Peyer's patch (tissue), 4 donors: ENCODE data around the gene PAQR9. TPM values are rescaled to one million over a fixed set of nuclear protein-coding genes. Genes with fewer than 3 reads are reported as not detected.

Source experiments
- DNase-seq, 3 donors: peaks; one replicate each; pipeline ENCODE4 v3.0.0-alpha.2; 2017 to 2019
- H3K27ac ChIP-seq, 4 donors: fragments of 200-600 bp; sonication (generic); one replicate each; pipeline ENCODE4 v1.5.1; 2016 to 2019
- H3K27me3 ChIP-seq, 2 donors: fragments of 200-600 bp; sonication (generic); one replicate each; pipeline ENCODE4 v1.5.1; 2019
- H3K36me3 ChIP-seq, 3 donors: fragments of 200-600 bp; sonication (generic); one replicate each; pipeline ENCODE4 v1.5.1; 2016 to 2019
- H3K4me1 ChIP-seq, 4 donors: fragments of 200-600 bp; sonication (generic); one replicate each; pipeline ENCODE4 v1.5.1; 2016 to 2019
- H3K4me3 ChIP-seq, 4 donors: fragments of 200-600 bp; sonication (generic); 1 replicate in 3 of 4; 2 replicates in 1 of 4; pipeline ENCODE4 v1.5.1; 2016 to 2019; ENCODE audit warnings: mild to moderate bottlenecking in 1 of 4
- H3K9me3 ChIP-seq, 4 donors: fragments of 200-600 bp; sonication (generic); one replicate each; pipeline ENCODE4 v1.5.1; 2016 to 2019; ENCODE audit warnings: mild to moderate bottlenecking in 1 of 4
- CTCF ChIP-seq, 6 experiments: fragments of 450-650 bp in 4 of 6; fragments of 200-600 bp in 2 of 6; sonication (generic) in 1 of 6; IDR thresholded peaks; one replicate each; pipeline ENCODE4 v1.5.1; 2017 to 2019; ENCODE audit warnings: antibody characterized with exemption in 6 of 6, mild to moderate bottlenecking in 3 of 6, moderate library complexity in 1 of 6
- POLR2A ChIP-seq, 2 donors: fragments of 450-650 bp; IDR thresholded peaks; one replicate each; pipeline ENCODE4 v1.5.1; 2017; ENCODE audit warnings: antibody characterized with exemption in 2 of 2, mild to moderate bottlenecking in 2 of 2, moderate library complexity in 2 of 2
- total RNA-seq, 4 donors: library from RNA; depleted of rRNA; stranded (reverse); fragments of >200 nt; gene quantifications; one replicate each; pipeline ENCODE4 v1.1.0, GENCODE V29; 2016

Gene PAQR9
- total RNA-seq, 4 donors from 2014 or later: not detected

GRCh38 chr3:142981108-142981507 lies 17.6 kb upstream of the PAQR9 start:
- no peaks in the 10 kb centered on the region for H3K36me3 ChIP-seq
- TF ChIP-seq CTCF (IDR thresholded peaks at IDR 0.05) (no peak), POLR2A (IDR thresholded peaks at IDR 0.05) (no peak)
- H3K4me1 ChIP-seq: no peaks in the 10 kb centered on the region
- no peak overlapping the region for H3K4me3 ChIP-seq
- H3K27me3 ChIP-seq: no peaks in the 10 kb centered on the region
- no peaks in the 10 kb centered on the region for H3K9me3 ChIP-seq
- DNase-seq: no peak
- no peak overlapping the region for H3K27ac ChIP-seq

- Histone ChIP-seq H3K27me3 (no peaks in the 10 kb centered on the region), H3K27ac (no peak overlapping the region), H3K9me3 (no peaks in the 10 kb centered on the region), H3K36me3 (no peaks in the 10 kb centered on the region), H3K4me3 (no peak overlapping the region), H3K4me1 (no peaks in the 10 kb centered on the region)
- TF ChIP-seq CTCF (IDR thresholded peaks at IDR 0.05) (no peak), POLR2A (IDR thresholded peaks at IDR 0.05) (no peak)
- DNase-seq: no peak
Observed at GRCh38 chr3:142977399-142977728, 13.9 kb upstream of the PAQR9 start.

DNA sequence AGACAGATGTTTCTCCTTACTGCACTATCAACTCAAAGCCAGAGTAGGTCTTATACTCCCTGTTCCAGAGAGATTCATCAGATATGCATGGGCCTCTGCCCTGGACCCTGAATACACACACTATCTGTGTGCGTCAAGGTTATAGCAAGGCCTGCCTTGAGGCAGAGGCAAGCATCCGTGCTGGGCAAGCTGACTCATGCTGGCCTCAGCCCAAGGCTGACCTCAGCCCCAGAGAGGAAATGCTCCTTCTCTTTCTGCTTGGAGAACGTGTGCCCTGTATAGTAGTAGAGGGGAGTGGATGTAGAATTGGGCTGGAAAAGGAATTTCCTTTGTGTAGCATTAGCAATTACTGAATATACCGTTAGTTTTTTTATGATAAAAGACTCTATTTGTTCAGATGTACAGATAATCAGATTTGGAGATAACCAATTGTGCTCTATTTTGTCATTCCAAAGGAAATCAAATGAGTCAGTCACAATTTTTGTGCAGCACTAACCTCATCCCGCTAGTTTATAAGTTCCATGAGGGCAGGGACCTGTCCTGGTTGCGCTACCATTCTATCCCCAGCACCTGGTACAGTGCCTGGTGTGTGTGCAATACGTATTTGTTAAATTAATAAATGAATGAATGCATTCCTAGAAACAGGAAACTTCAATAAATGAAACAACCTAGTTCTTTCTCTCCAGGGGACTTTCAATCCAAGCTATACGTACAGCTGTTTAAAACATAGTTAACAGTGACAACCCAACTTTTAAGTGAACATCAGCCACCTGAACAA lies 13.3 kb upstream of the PAQR9 start:
- H3K36me3 ChIP-seq: no peaks in the 10 kb centered on the region
- H3K27me3 ChIP-seq: no peaks in the 10 kb centered on the region
- no peaks in the 10 kb centered on the region for H3K4me1 ChIP-seq
- H3K4me3 ChIP-seq: no peak overlapping the region
- DNase-seq: peak in 1 of 3 donors; percentile 63
- no peaks in the 10 kb centered on the region for H3K9me3 ChIP-seq
- TF ChIP-seq CTCF (IDR thresholded peaks at IDR 0.05): no peak
- TF ChIP-seq POLR2A (IDR thresholded peaks at IDR 0.05): no peak
- no peak overlapping the region for H3K27ac ChIP-seq

GRCh38 chr3:142975316-142975995 lies 12.0 kb upstream of the PAQR9 start:
- H3K27me3 ChIP-seq: no peaks in the 10 kb centered on the region
- TF ChIP-seq CTCF (IDR thresholded peaks at IDR 0.05) (no peak), POLR2A (IDR thresholded peaks at IDR 0.05) (no peak)
- no peak for DNase-seq

GRCh38 chr3:142973217-142974009 lies 9.9 kb upstream of the PAQR9 start:
- no peaks in the 10 kb centered on the region for H3K9me3 ChIP-seq
- no peak for TF ChIP-seq CTCF (IDR thresholded peaks at IDR 0.05)
- no peak for TF ChIP-seq POLR2A (IDR thresholded peaks at IDR 0.05)
- H3K36me3 ChIP-seq: no peaks in the 10 kb centered on the region
- DNase-seq: no peak
- H3K4me1 ChIP-seq: no peaks in the 10 kb centered on the region
- H3K27me3 ChIP-seq: no peaks in the 10 kb centered on the region
- no peak overlapping the region for H3K4me3 ChIP-seq
- no peak overlapping the region for H3K27ac ChIP-seq

More at GRCh38 chr3:142975316-142975995, 12.0 kb upstream of the PAQR9 start:
- Histone ChIP-seq H3K9me3 (no peaks in the 10 kb centered on the region), H3K4me3 (no peak overlapping the region), H3K27ac (no peak overlapping the region), H3K36me3 (no peaks in the 10 kb centered on the region), H3K4me1 (no peaks in the 10 kb centered on the region)
